ENCODE results near the gene CALHM4. TPM values are rescaled to one million over a fixed set of nuclear protein-coding genes. Genes with fewer than 3 reads are reported as not detected.

Gene CALHM4, protein sequence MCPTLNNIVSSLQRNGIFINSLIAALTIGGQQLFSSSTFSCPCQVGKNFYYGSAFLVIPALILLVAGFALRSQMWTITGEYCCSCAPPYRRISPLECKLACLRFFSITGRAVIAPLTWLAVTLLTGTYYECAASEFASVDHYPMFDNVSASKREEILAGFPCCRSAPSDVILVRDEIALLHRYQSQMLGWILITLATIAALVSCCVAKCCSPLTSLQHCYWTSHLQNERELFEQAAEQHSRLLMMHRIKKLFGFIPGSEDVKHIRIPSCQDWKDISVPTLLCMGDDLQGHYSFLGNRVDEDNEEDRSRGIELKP
- polyA plus RNA-seq (2013, experiment 1 of 2) = 0.25 TPM
- polyA plus RNA-seq (2013, experiment 2 of 2) = 0.32 TPM

DNA sequence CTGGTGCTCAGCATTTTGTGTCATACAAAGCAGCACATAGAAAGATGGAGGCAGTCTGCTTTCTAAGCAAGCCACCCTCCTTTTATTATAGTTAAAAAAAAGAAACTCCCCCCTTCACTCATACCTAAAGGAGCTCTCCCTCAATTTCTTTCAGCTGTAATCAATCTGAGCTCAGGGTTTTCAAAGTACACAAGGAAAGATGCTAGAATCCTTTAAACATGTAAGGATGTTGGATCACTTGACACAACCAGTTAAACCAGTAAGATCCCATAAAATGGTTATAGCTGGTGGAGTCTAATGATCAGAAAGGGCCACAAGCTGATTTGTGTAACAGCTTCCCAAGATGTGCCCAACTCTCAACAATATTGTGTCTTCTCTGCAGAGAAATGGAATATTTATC lies at the start of gene CALHM4:
CALHM4 (plus strand) TSS at position 301 of the 400 bp plus-strand sequence; CDS start at position 344, 43 bp downstream.
- no peaks in the 10 kb centered on the region for H3K79me1 ChIP-seq (ENCODE audit: low read length)
- no peak within 1 kb of the TSS for H3K4ac ChIP-seq (ENCODE audit: low read depth, low read length)
- DNase-seq = no peak
- H3K27ac ChIP-seq (ENCODE audit: low read depth, low read length) = no peak within 1 kb of the TSS
- no peak within 1 kb of the TSS for H4K5ac ChIP-seq (ENCODE audit: low read length)
- no peak within 1 kb of the TSS for H2BK5ac ChIP-seq (ENCODE audit: low read length)
- H3K36me3 ChIP-seq (ENCODE audit: control insufficient read depth, insufficient read depth, low read length) = no peaks in the 10 kb centered on the region
- no peak within 1 kb of the TSS for H3K4me2 ChIP-seq (ENCODE audit: low read length)
- H3K4me3 ChIP-seq (ENCODE audit: low read length) = no peak within 1 kb of the TSS
- H3K4me1 ChIP-seq (ENCODE audit: control insufficient read depth, low read depth, low read length) = no peaks in the 10 kb centered on the region
- no peaks in the 10 kb centered on the region for H3K27me3 ChIP-seq (ENCODE audit: insufficient read depth, low read length, poor library complexity)
- no peaks in the 10 kb centered on the region for H3K79me2 ChIP-seq (ENCODE audit: control insufficient read depth, insufficient read depth, low read length)
- no peak within 1 kb of the TSS for H3K23ac ChIP-seq (ENCODE audit: low read length)
- no peak within 1 kb of the TSS for H2BK120ac ChIP-seq (ENCODE audit: low read depth, low read length)
- H3K56ac ChIP-seq (ENCODE audit: low read length) = no peak within 1 kb of the TSS
- no peak within 1 kb of the TSS for H3K18ac ChIP-seq (ENCODE audit: low read length)
- no peak within 1 kb of the TSS for H4K8ac ChIP-seq (ENCODE audit: low read depth, low read length)
- no peak within 1 kb of the TSS for H2BK15ac ChIP-seq (replicated peaks; ENCODE audit: low read depth)
- H2AK5ac ChIP-seq (ENCODE audit: low read length) = no peak within 1 kb of the TSS
- no peak within 1 kb of the TSS for H3K9ac ChIP-seq (ENCODE audit: low read length)

DNA sequence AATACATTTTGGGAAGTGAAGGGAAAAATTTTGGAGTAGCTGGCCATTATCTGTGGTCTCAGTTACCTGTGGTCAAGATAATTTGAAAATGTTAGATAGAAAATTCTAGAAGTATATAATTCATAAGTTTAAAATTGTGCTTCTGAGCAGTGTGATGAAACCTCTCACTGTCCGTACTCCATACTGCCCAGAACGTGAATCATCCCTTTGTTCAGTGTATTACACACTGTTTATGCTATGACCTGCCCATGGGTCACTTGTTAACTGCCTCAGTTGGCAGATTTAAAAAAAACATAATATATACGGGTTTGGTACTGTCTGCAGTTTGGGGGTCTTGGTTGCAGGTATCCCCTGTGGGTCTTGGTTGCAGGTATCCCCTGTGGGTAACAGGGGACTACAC lies 46.2 kb upstream of the CALHM4 start:
- H3K23ac ChIP-seq (ENCODE audit: low read length) = no peak overlapping the region

DNA sequence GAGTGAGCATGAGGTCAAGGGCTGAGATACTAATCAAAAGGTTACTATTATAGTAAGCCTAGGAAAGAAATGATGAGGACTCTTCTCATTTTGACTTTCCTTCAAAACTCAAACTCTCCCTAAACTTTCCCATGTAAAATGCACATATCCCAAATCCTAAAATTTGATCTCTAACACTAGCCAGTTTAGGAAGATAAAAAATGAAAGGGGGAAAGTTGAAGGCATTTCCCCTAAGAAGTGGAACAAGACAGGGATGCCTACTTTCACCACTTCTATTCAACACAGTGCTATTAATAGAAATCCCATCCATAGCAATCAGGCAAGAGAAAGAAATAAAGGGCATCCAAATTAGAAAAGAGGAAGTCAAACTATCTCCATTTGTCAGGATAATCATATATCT lies 45.0 kb upstream of the CALHM4 start:
- Histone ChIP-seq H2BK120ac (ENCODE audit: low read depth, low read length) (no peak overlapping the region), H2BK5ac (ENCODE audit: low read length) (no peak overlapping the region), H3K79me1 (ENCODE audit: low read length) (no peaks in the 10 kb centered on the region), H3K23ac (ENCODE audit: low read length) (no peak overlapping the region), H4K8ac (ENCODE audit: low read depth, low read length) (no peak overlapping the region), H4K5ac (ENCODE audit: low read length) (no peak overlapping the region), H3K4me3 (ENCODE audit: low read length) (no peak overlapping the region), H3K56ac (ENCODE audit: low read length) (no peak overlapping the region), H3K27ac (ENCODE audit: low read depth, low read length) (no peak overlapping the region), H3K18ac (ENCODE audit: low read length) (no peak overlapping the region), H3K4me1 (ENCODE audit: control insufficient read depth, low read depth, low read length) (peaks cover 2% of the 10 kb centered on the region), H3K9ac (ENCODE audit: low read length) (no peak overlapping the region), H3K27me3 (ENCODE audit: insufficient read depth, low read length, poor library complexity) (no peaks in the 10 kb centered on the region), H3K79me2 (ENCODE audit: control insufficient read depth, insufficient read depth, low read length) (no peaks in the 10 kb centered on the region), H2BK15ac (replicated peaks; ENCODE audit: low read depth) (no peak overlapping the region), H3K4me2 (ENCODE audit: low read length) (no peak overlapping the region), H3K36me3 (ENCODE audit: control insufficient read depth, insufficient read depth, low read length) (no peaks in the 10 kb centered on the region), H2AK5ac (ENCODE audit: low read length) (no peak overlapping the region), H3K4ac (ENCODE audit: low read depth, low read length) (no peak overlapping the region)
- DNase-seq = no peak

More for the DNA sequence above, 46.2 kb upstream of the CALHM4 start:
- no peak overlapping the region for H3K9ac ChIP-seq (ENCODE audit: low read length)
- WGBS (ENCODE audit: extremely low coverage, insufficient coverage, low lambda C conversion rate) = no CpG with 5 or more reads among the region's 3 CpGs
- no peak for DNase-seq
- H3K79me2 ChIP-seq (ENCODE audit: control insufficient read depth, insufficient read depth, low read length) = no peaks in the 10 kb centered on the region
- H3K79me1 ChIP-seq (ENCODE audit: low read length) = no peaks in the 10 kb centered on the region
- no peak overlapping the region for H4K5ac ChIP-seq (ENCODE audit: low read length)
- no peaks in the 10 kb centered on the region for H3K27me3 ChIP-seq (ENCODE audit: insufficient read depth, low read length, poor library complexity)
- no peak overlapping the region for H2BK5ac ChIP-seq (ENCODE audit: low read length)
- H3K56ac ChIP-seq (ENCODE audit: low read length) = no peak overlapping the region
- H3K36me3 ChIP-seq (ENCODE audit: control insufficient read depth, insufficient read depth, low read length) = no peaks in the 10 kb centered on the region
- no peak overlapping the region for H3K4ac ChIP-seq (ENCODE audit: low read depth, low read length)
- no peak overlapping the region for H2BK15ac ChIP-seq (replicated peaks; ENCODE audit: low read depth)
- H4K8ac ChIP-seq (ENCODE audit: low read depth, low read length) = no peak overlapping the region
- no peak overlapping the region for H3K18ac ChIP-seq (ENCODE audit: low read length)
- no peak overlapping the region for H2AK5ac ChIP-seq (ENCODE audit: low read length)
- H3K4me3 ChIP-seq (ENCODE audit: low read length) = no peak overlapping the region
- peaks cover 2% of the 10 kb centered on the region for H3K4me1 ChIP-seq (ENCODE audit: control insufficient read depth, low read depth, low read length)
- no peak overlapping the region for H2BK120ac ChIP-seq (ENCODE audit: low read depth, low read length)
- no peak overlapping the region for H3K27ac ChIP-seq (ENCODE audit: low read depth, low read length)
- H3K4me2 ChIP-seq (ENCODE audit: low read length) = no peak overlapping the region

DNA sequence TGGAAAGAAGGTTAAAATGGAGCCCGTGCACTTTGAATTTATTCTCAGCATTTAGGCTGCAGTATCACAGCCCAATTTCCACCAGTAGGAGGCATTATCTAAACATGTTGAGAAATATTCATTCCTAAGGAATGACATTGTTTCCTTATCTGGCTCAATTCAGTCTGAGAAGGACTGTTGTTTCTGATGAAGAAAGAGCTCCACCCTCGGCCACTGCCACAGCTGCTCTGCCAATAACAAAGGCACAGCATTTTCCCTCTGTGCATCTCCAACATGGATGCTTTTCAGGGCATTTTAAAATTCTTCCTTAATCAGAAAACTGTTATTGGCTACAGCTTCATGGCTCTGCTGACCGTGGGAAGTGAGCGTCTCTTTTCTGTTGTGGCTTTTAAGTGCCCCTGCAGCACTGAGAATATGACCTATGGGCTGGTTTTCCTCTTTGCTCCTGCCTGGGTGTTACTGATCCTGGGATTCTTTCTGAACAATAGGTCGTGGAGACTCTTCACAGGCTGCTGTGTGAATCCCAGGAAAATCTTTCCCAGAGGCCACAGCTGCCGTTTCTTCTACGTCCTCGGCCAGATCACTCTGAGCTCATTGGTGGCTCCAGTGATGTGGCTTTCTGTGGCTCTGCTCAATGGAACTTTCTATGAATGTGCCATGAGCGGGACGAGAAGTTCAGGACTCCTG lies 42.0 kb upstream of the CALHM4 start, which contains the start of gene CALHM5:
CALHM5 (plus strand) TSS at position 216 of the 687 bp plus-strand sequence; CDS start at position 274, 58 bp downstream.
- Histone ChIP-seq H3K4me3 (ENCODE audit: low read length) (no peak within 1 kb of the TSS), H3K27ac (ENCODE audit: low read depth, low read length) (peak within 1 kb of the TSS; percentile 0), H4K8ac (ENCODE audit: low read depth, low read length) (no peak within 1 kb of the TSS), H3K79me2 (ENCODE audit: control insufficient read depth, insufficient read depth, low read length) (no peaks in the 10 kb centered on the region), H2BK15ac (replicated peaks; ENCODE audit: low read depth) (no peak within 1 kb of the TSS), H2AK5ac (ENCODE audit: low read length) (no peak within 1 kb of the TSS), H3K9ac (ENCODE audit: low read length) (peak within 1 kb of the TSS; percentile 37), H3K4ac (ENCODE audit: low read depth, low read length) (peak within 1 kb of the TSS; percentile 94), H3K18ac (ENCODE audit: low read length) (no peak within 1 kb of the TSS), H3K36me3 (ENCODE audit: control insufficient read depth, insufficient read depth, low read length) (no peaks in the 10 kb centered on the region), H2BK120ac (ENCODE audit: low read depth, low read length) (no peak within 1 kb of the TSS), H2BK5ac (ENCODE audit: low read length) (peak within 1 kb of the TSS; percentile 14), H3K56ac (ENCODE audit: low read length) (peak within 1 kb of the TSS; percentile 74), H3K4me2 (ENCODE audit: low read length) (peak within 1 kb of the TSS; percentile 6), H3K23ac (ENCODE audit: low read length) (no peak within 1 kb of the TSS), H3K79me1 (ENCODE audit: low read length) (no peaks in the 10 kb centered on the region), H3K4me1 (ENCODE audit: control insufficient read depth, low read depth, low read length) (peaks cover 2% of the 10 kb centered on the region), H4K5ac (ENCODE audit: low read length) (peak within 1 kb of the TSS; percentile 82), H3K27me3 (ENCODE audit: insufficient read depth, low read length, poor library complexity) (no peaks in the 10 kb centered on the region)
- peak; percentile 94 for DNase-seq
- WGBS (ENCODE audit: extremely low coverage, insufficient coverage, low lambda C conversion rate) = no CpG with 5 or more reads among the region's 10 CpGs

DNA sequence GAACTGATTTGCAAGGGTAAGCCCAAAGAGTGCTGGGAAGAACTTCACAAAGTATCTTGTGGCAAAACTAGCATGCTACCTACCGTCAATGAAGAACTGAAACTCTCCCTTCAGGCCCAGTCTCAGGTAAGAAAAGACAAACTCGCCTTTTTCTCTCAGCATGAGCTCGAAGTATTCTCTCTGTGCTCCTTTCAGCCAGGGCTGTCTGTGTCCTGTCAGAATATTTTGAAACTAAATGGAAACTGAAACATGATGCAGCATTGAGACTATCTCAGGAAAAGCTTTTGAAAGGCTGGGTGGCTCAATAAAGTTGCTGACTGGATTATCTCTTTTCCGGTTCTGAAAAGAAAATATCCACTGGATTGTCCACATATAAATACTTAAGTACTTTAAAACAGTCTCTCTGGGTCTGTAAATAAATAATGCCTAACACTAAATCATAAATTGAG lies 41.4 kb upstream of the CALHM4 start:
- no peak overlapping the region for H3K27ac ChIP-seq (ENCODE audit: low read depth, low read length)

More for the DNA sequence above, 41.4 kb upstream of the CALHM4 start:
- Histone ChIP-seq H2BK15ac (replicated peaks; ENCODE audit: low read depth) (no peak overlapping the region), H4K8ac (ENCODE audit: low read depth, low read length) (no peak overlapping the region), H3K4me3 (ENCODE audit: low read length) (no peak overlapping the region), H3K56ac (ENCODE audit: low read length) (peak overlapping the region; percentile 74), H3K27me3 (ENCODE audit: insufficient read depth, low read length, poor library complexity) (no peaks in the 10 kb centered on the region), H2BK120ac (ENCODE audit: low read depth, low read length) (no peak overlapping the region), H3K36me3 (ENCODE audit: control insufficient read depth, insufficient read depth, low read length) (no peaks in the 10 kb centered on the region), H3K4me1 (ENCODE audit: control insufficient read depth, low read depth, low read length) (peaks cover 2% of the 10 kb centered on the region), H3K9ac (ENCODE audit: low read length) (peak overlapping the region; percentile 37), H3K18ac (ENCODE audit: low read length) (no peak overlapping the region), H3K79me2 (ENCODE audit: control insufficient read depth, insufficient read depth, low read length) (no peaks in the 10 kb centered on the region), H3K79me1 (ENCODE audit: low read length) (no peaks in the 10 kb centered on the region), H3K4me2 (ENCODE audit: low read length) (no peak overlapping the region), H4K5ac (ENCODE audit: low read length) (peak overlapping the region; percentile 82), H2AK5ac (ENCODE audit: low read length) (no peak overlapping the region), H2BK5ac (ENCODE audit: low read length) (peak overlapping the region; percentile 14), H3K23ac (ENCODE audit: low read length) (no peak overlapping the region), H3K4ac (ENCODE audit: low read depth, low read length) (peak overlapping the region; percentile 94)
- DNase-seq = no peak
- WGBS (ENCODE audit: extremely low coverage, insufficient coverage, low lambda C conversion rate) = no CpG with 5 or more reads among the region's 4 CpGs

All from mesendoderm (in vitro differentiated cells).